Measurements from ENCODE around the gene WNT11.

Gene WNT11

DNA sequence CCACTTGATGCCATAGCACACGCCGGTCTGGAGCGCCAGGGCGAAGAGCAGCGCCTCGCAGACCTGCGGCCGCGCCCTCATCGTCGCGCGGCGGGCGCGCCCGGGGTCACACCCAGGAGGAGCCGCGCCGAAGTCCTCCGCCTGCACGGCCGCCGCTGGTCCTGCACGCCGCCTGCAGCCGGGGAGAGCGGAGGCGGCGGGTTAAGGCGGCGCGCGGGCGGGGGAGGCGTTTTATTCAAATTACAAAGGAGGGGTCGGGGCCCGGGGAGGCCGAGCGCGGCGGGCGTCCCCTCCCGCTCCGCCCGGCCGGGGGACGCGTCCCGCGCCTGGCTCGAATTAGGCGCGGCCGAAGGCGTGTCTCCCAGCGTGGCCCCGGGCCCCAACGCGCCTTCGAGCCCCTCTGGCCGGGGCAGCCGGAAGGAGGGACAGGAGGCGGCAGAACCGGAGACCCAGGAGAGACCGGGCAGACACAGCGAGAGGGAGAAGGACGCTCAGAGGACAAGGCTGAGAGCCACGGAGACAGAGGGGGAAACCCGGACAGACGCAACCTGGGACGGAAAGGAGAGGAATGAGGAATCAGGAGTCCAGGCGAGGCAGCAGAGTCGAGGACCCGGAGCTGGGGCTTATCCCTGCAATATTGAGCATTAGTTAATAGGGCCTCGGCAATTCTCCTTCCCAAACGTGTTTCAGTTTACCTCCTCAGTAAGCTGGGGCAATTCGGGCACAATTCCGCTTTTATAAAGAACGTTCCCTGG lies at the start of gene WNT11:
TSS of gene WNT11 (minus strand) at position 176 of the 755 bp plus-strand sequence. CDS start at position 81, 95 bp downstream.
- DNase-seq (ENCODE audit: low read depth in 3 of 3), result no peak

DNA sequence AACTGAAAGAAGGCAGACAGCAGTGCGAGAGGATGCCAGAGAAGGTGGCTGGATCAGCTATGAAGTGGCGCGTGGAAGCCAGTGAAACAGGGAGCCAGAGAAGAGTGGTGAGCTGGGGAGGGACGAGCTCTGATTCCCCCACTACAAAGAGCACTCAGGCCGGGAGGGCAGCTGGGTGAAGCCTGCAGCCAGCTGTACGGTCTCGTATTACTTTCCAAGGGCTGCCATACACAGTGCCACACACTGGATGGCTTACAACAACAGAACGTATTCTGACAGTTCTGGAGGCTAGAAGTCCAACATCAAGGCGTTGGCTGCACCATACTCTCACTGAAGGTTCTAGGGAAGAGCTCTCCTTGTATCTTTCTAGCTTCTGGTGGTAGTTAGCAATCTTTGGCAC lies 47.1 kb upstream of the WNT11 start:
- DNase-seq (ENCODE audit: low read depth in 3 of 3), result no peak

DNA sequence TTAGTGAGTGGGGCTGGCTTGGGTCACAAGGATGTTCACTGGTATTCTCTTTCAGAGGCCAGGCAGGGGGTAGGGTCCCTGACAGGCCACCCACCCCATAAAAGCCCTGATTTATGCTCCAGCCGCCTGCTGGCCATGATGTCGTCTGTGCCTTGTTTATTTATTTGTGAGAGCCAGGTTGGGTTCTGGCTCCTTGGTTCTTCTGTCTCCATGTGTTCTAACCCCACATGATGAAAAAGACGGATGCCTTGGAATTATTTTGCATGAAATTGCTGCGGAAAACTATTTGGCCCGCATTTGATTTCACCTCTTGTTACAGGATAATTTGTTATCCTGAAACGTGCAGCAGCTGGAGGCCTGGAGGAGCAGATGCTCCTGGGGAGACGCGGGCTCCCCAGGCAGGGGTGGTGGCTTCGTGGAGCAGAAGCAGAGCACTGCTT lies 46.3 kb upstream of the WNT11 start:
- no peak for DNase-seq (ENCODE audit: low read depth in 3 of 3)

DNA sequence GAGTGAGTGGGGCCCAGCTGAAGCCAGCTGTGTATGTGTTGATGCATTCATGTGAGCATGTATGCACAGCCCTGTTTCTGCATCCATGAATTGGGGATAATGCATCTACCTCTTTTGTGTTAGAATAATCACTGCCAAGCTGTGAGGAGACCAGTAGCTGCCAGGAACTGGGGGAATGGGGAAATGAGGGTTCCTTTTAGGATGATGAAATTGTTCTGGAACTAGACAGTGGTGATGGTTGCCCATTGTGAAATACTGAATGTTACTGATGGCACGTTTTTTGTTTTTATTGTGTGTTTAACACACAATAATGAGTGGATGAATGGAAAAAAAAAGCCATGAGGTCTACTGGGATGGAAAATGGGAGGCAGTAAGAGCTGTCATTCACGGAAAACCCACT lies 45.3 kb upstream of the WNT11 start:
- DNase-seq (ENCODE audit: low read depth in 3 of 3), result no peak

DNA sequence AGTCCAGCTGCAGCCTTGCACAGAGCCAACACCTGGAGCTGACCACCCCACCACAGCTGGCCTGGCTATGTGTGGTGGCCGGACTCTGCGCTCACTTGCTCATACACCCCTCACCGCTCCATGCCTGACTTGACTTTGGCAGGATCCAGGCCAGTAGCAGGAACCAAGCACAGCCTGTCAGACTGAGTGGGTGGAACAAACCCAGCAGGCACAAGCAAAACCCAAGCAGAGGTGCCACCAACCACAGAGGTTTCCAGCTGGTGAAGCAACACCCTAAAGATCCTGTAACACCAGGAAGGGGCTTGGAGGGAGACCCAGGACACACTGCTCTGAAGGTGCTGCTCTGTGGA lies 44.9 kb upstream of the WNT11 start:
- DNase-seq (ENCODE audit: low read depth in 3 of 3), result no peak

DNA sequence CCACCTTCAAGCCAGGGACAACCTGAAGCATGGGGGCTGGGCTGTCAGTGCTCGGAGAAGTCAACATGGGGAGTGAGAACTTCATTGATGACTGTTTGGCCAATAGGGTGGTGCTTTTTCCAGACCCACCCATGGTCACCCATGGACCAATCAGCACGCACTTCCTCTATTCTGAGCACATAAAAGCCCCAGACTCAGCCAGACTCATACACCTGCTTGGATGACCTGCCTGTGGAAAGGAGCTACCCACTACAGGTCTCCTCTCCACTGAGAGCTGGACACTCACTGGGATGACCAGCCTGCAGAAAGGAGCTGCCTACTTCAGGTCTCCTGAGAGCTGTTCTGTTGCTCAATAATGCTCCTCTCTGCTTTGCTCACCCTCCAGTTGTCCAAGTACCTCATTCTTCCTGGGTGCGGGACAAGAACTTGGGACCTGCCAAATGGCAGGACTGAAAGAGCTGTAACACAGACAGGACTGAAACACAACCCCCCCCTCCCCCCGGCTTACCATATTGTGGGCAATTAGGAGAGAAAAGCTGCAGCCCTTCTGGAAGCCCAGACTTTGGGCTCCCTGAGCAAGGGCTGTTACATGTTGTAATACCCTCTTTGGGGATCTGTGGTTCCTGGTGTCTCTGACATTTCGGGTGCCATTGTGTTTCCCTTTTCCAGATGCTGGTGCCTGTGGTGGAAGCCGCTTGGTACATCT lies 44.4 kb upstream of the WNT11 start:
- no peak for DNase-seq (ENCODE audit: low read depth in 3 of 3)

DNA sequence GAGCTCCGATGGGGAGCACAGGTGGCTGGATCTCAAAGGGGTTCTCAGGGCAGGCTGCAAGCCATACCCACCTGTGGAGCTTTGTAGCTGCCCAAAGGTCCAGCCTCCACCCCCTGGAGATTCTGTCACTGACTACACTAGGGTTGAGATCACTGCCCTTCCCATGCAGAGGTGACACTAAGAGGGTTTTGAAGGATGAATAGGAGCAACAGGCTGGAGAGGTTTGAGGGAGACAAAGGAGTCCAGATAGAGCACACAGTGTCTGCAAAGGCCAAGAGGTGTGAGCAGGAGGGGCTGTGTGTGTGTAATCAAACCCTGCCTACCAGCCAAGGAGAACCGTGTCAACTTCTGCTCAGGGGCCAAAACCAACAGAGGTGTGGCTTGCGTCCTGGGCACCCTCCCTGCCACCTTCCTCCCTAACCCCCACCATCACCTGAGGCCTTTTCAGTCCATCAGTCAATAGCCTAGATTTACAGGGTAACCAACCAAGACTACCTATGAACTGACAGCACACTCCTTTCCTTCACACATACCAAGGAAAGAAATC lies 43.0 kb upstream of the WNT11 start:
- DNase-seq (ENCODE audit: low read depth in 3 of 3), result no peak

DNA sequence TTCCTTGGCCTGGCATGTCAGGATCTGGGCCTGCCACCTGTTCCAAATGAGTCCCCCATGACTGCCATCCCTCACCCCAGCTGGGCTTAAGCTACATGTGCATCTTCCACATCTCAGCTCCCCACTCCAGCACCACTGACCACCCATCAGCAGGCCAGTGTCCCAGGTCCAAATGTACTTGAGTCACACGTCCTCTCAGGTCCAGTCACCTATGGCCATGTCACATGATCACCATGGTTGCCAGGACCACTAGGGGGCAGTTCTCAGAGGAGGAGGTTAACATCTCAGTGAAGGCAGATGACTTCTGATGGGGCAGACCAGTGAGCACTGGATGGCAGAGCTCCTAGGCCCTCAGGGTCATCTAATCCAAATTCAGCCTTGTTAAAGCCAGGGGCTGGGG lies 41.9 kb upstream of the WNT11 start:
- DNase-seq (ENCODE audit: low read depth in 3 of 3), result no peak

DNA sequence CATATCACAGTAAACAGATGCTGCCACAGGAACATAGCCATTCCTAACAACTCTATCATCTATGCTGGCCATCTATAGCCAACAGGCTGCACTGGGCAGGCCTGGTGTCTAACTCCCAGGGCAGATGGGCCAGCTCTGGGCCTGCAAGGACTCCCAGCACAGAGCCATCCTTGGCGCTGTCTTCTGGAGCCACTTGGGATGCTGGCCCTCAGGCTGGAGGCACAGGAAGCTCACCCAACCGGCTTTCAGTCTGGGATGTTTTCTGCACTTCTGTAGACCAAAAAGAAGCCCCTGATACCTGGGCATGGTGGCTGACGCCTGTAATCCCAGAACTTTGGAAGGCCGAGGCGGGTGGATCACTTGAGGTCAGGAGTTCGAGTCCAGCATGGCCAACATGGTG lies 40.8 kb upstream of the WNT11 start:
- no peak for DNase-seq (ENCODE audit: low read depth in 3 of 3)

DNA sequence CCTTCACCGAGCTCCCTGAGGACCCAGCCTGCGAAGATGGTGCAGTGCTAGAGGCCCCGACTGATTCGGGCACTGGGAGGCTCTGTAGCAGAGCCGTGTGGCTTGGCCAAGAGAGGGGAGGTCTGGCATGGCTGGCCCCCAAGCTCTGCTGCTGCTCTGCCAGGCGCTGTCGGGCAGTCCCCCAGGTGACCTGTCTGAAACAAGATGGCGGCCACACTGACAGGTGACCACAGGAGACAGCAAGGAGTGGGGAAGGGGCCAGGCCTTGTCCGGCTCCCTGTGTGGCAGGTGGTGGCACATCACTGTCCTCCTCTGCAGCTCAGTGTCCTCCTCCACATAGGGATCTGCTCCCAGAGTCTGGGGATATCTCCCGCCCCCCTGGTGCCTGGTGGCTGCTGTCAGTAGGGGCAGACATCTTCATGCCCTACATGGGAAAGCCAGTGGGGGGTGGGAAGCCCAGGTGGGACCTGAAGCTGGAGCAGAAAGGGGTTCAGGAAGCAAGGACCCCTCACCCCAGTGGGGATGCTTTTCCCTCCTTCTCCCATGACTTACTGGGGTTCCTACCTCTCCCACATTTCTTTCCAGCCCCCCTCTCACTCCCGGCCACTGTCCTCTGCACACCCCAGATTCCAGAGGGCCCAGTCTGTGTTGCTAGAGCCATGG lies 40.1 kb upstream of the WNT11 start:
- DNase-seq (ENCODE audit: low read depth in 3 of 3), result no peak

DNA sequence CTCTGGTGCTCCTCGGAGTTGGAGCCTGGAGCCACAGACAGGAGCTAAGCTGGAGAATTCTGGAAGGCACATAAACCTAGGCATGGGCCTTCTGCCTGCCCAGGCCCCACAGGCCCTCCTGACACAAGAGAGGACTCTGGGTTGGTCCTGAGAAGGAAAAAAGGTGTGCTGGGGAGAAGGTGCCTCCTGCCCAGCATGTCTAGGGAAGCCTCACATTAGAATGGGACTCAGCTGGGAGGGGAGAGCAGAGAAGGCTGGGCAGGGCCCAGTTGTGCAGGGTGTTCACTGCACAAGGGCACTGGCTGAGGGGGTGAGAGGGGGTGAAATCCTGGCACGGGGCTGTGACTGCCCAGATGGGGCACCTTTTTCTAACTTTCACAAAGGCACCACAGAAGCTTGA lies 39.4 kb upstream of the WNT11 start:
- DNase-seq (ENCODE audit: low read depth in 3 of 3), result no peak

DNA sequence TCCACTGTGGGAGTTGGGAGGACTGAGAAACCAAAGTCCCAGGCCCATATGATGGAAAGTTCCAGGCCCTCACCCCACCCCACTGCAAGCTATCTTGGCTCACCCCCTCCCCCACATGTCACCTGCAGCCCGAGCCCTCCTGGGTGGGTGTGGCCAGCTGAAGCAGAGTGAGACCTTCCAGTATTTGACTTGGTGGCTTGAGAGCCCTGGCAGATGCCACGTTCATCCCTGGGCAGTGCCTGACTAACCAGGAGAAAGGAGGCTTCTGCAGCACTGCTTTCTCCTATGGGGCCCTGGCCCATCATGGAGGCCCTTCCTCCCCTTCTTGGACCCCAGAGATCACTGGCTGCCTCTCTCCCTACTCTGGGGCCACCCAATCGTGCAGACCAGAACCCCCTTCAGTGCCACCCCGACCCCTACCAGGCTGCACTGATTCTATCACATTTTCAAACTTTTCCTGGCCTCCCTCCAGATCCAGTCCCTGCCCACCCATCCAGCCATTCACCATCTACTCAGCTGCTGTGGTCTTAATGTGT lies 38.1 kb upstream of the WNT11 start:
- no peak for DNase-seq (ENCODE audit: low read depth in 3 of 3)

DNA sequence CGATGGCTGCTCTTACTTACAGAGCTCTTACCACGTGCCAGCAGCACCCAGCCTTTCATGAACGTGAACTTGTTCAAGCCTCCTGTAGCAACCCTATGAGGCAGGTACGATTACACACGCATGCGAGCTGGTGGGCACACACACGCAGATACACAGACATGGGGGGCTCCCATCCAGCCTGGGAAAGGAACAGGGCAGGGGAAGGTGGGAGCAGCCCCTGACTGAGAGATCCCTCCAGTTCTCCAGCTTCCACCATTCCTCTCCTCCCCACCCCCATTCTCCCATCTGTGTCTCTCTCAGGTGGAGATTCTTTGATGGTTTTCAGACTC lies 37.6 kb upstream of the WNT11 start:
- no peak for DNase-seq (ENCODE audit: low read depth in 3 of 3)

DNA sequence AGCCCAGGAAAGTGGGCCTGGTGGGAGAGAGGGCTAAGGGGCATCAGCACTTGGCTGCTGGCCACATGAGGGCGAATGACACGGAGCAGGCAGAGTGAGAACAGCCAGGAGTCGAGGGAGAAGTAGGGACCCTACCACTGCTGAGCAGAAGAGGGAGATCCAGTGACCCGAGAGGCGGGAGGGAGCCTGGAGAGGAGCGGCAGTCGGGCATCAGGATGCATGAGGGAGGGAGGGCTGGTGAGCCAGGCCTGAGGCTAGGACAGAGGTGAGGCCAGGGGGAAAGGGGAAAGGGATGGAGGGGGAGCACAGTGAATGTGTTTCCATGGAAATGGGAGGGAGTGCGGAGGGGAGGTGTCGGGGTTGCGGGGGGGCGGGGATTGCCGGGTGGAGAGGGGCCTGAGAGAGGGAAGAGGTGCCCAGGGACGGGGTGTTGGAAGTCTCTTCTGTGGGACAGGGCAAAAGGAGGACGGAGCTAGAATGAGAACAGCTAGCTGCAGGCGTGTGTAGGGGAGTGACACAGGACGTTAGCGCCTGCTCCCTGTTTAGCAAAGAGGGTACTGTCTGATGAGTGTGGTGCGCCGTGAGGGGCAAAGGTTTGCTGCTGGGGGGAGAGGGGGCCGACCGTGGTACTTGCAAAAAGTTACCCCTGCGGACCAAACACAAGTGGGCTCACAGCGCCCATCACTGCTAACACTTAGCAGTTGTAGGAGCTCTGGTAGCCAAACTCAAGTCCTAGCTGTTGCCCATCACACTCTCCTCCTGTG lies 37.1 kb upstream of the WNT11 start:
- no peak for DNase-seq (ENCODE audit: low read depth in 3 of 3)

DNA sequence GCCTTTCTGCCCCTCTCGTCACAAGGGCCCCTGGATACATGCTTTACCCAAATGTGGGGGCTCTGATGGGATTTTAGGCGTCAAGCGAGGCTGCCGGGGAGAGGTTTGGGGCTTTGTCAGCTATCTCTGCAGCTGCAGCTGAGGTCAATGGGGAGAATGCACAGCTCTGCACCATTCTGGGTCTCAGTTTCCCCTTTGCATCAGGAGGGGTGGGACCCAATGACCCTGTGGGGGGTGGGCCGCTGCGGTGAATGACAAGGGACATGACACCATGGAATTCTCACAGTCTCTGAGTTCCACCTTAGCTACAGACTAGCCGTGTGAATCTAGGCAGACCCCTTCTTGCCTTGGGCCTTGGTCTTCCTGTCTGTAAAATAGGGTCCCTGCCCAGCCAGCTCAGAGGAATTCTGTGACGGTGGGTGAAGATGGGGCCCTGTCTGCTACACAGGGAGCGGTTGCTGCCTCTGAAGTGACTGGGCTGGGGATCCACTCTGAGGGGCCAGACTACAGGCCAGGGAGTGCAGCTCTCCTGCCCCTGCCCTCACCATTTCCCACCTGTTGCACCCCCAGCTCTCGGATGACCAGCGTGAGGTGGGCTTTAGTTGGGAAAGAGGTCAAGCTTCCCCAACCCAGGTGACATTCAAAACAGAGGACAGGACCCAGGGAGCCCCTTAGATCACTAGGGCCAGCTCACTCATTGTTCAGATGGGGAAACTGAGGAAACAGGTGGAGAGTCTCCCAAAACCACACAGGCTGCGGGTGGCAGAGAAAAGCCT lies 35.9 kb upstream of the WNT11 start:
- no peak for DNase-seq (ENCODE audit: low read depth in 3 of 3)

DNA sequence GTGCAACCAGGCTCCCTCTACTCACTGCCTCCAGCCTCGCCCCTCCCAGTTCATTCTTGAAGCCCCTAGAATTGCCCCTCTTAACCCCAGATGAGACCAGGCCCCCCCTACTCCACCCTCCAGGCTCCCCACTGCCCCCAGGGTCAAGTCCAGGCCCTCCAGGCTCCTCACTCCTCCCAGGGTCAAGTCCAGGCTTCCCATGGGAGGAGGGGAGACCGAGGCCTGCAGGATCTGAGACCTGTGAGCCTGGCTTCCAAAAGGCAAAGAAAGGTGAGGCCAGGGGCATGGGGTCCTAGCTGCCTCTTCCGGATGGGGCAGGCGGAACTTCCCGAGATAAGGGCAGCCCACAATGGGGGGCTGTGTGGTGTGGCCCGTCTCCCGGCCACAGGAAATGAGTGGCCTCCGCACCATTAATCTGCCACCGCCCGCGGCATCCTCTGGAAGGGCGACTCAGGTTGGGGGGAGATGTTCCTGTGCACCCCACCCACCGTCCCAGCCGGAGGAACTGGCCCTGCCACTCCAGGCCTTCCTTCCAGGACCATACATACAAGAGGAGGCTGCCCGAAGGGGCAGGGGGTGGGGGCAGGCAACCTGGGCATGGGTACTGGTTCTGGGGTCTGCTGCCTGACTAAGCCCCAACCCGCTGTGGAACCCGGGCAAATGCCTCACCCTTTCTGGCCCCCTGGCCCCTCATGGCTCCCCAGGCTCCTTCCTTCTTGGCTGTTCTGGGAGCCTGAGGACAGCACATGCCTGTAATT lies 35.1 kb upstream of the WNT11 start:
- no peak for DNase-seq (ENCODE audit: low read depth in 3 of 3)

DNA sequence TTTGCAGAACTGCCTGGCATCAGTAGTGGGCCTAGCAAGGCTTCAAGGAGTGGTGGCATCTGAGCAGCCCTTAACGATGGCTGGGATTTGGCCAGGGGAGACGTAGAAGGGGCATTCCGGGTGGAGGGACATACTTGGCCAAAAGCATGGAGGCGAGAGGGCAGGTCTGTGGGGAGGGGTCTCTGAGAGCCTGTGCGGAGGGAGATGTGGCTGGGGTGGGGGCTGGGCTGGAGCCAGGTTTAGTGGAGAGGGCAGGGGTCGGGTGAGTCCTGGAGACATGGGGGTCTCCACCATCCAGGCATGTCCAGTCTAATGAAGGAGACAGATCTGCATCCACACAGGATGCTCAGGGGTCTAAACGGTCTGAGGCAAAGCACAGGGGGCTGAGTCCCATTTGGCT lies 34.4 kb upstream of the WNT11 start:
- no peak for DNase-seq (ENCODE audit: low read depth in 3 of 3)

DNA sequence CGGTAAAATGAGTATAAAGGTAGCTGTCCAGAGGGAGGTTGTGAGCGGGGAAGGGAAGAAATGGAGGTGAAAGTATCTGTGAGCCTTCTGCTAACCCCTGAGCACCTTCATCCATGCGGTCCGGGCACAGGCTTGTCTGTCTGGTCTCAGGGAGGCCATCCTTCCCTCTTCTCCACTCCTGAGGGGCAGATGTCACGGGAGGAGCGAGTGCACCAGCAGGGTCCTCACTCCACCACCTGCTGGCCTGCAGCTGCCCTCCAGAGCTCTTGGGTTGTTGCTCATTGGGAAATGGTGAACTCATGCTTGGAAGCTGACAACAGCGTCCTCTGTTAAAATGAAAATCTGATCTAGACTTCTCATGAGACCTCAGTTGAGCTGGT lies 33.8 kb upstream of the WNT11 start:
- no peak for DNase-seq (ENCODE audit: low read depth in 3 of 3)

DNA sequence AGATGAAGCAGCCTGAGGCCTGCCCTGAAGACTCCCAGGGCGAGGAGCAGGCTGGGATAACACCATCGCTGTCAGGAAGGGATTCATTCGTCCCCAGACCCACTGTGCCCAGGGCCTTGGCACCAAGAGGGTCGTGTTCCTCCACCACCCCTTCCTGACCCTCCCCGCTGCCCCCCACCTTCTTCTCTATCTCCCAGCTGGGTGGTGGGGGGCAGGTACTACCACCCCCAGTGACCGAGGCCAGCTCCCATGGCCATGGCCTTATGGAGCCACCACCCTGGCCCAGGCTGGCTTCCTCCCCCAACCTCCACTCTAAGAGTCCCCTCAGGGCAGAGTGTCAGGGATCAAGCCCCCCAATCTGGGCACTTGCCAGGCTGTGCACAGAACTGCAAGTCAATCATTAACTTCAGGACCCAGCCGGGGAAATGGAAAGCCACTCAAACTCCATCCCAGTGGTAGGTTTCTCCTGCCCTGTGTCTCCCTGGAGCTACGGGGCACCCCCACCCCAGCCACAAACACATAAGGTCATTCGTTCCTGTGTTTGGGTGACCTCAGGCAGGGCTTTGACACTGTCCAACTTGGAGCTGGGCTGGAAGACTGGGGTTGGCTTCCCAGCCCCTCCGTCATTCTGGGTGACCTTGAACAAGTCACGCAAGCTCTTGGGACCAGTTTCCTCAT lies 33.3 kb upstream of the WNT11 start:
- DNase-seq (ENCODE audit: low read depth in 3 of 3), result no peak

DNA sequence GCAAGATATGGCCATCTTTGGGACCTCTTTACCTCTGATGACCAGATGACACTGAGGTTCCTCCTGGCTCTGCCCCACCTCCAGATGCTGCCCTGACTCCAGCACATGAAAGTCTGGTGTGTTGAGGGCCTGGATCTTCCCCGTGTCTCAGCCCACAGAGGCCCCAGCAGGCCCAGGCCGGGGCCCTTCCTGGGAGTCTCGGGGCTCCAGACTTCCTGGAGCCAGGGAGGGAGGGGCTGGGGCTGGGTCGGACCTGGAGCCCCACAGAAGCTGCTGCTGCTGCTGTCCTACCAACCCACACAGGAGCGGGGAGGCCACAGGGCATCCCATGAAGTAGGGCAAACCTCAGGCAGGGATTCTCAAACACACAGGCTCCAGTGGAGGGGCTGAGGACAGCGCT lies 32.2 kb upstream of the WNT11 start:
- no peak for DNase-seq (ENCODE audit: low read depth in 3 of 3)
